Eye (tissue), 1 donor: ENCODE data around the gene ITPK1.

Experiments
- DNase-seq: peaks from one replicate; pipeline ENCODE4 v3.0.0-alpha.2; 2015

ITPK1 gene

DNA sequence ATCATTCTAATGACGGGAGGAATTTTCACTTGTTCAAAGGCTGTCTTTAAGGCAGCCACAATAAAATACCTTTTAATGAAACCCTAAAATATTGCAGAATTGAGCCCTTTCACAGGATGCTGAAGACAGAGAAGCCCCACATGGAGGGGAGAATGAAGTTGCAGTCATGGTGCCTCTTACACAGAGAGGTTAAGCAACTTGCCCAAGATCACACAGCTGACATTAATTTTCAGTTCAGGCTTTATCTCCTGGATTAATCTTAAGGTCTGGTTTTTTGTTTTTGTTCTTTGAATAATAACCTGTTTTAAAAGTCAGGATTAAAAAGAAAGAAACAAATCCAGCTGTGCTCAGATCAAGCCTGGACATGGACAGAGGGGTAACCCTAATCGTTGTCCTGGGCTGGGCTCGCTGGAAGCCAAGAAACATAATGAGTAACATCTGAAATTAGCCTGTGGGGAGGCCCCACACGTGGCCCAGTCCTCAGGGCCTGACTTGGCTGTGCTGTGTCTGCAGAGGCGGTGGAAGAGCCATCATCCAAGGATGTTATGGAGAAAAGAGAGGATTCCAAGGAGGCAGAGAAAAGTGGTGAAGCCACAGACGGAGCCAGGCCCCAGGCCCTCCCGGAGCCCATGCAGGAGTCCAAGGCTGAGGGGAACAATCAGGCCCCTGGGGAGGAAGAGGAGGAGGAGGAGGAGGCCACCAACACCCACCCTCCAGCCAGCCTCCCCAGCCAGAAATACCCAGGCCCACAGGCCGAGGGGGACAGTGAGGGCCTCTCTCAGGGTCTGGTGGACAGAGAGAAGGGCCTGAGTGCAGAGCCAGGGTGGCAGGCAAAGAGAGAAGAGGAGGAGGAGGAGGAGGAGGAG is 184.8 kb downstream of the ITPK1 start:
- no peak for DNase-seq

- no peak for DNase-seq
Observed at GRCh38 chr14:92929689-92930608, 185.8 kb downstream of the ITPK1 start.

GRCh38 chr14:92928961-92929688 is 186.6 kb downstream of the ITPK1 start:
- no peak for DNase-seq

DNA sequence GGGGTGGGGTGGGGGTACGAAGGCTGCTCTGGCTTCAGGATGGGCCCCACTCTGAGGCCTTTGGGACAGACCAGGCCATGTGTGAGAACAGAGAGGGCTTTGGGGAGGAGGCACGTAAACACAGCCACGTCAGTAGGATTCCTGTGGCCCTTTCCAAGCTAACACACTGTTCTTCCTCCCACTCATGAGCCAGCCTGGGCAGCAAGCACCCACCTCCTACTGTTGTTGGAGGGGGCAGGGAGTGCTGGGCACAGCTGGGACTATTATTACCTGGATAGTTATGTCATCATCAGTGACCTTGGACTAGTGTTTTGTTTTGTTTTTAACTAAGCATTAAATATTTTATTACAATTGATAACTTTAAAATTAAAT is 187.5 kb downstream of the ITPK1 start:
- no peak for DNase-seq

DNA sequence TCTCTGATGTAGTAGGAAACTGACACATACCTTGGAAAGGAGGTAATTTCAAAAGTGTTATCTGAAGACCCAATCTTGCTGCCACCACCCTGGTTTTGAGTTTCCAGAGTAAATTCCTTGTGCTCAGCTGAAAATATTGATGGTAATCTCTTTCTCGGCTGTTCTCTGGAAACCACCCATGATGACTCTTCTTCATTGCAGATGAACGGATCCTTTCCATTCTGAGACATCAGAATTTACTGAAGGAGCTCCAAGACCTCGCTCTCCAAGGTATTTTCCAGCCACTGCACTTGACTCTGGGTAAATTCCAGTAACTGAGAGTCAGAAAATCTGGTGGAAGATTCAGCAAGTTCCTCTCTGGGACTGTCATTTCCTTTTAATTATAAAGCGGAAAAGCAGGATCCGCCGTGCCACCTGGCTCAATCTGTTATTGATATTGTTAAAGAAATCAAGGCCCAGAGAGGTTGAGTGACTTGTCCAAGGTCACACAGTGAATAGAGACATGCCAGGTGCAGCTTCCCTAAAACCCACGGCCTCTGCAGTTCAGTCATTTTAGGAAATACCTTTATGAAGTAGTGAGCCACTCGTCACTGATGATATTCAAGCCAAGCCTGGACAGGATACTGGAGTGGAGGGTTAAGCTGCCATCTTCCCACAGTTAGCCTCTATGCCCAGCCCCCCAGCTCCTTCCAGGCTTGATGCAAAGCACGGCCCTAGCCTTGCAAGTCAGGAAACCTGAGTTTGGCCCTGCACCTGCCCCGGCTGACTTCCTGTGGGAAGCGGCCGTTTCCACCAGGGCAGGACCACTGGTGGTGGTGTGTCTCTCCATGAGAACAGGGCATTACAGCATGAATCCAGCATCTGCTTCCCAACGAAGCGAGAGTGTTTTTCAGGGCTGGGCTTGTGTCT is 188.1 kb downstream of the ITPK1 start:
- DNase-seq, result no peak

GRCh38 chr14:92926931-92927330 is 188.8 kb downstream of the ITPK1 start:
- no peak for DNase-seq

DNA sequence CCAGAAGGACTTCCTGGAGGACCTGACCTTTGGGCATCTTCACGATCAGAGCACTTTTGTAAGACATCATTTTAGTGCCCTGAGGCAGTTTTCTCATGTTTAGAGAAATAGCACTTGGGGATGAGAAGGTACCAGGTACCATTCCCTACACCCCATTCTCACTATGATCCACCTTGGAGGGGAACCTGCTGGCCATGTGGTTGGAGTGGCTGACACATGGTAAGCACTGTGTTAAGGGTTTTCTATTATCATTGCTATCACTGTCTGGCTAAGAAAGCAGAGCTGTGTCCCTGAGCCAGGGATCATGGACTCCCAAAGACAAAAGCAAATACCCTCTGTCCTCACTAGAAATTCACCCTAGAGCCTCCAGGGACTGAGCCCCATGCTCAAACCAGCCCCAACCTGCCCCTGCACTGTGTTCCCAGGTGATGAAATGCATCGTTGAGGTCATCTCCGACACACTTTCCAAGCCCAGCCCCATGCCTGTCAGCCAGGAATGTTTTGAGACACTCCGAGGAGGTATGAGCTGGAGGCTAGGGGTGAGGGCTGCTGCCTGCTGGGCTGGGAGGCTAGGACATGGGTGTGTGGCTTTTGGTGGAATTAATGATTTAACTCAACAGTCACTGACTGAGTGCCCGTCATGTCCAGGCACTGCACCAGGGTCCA is 189.4 kb downstream of the ITPK1 start:
- DNase-seq, result no peak

- no peak for DNase-seq
Observed at GRCh38 chr14:92925446-92925845, 190.3 kb downstream of the ITPK1 start.

DNA sequence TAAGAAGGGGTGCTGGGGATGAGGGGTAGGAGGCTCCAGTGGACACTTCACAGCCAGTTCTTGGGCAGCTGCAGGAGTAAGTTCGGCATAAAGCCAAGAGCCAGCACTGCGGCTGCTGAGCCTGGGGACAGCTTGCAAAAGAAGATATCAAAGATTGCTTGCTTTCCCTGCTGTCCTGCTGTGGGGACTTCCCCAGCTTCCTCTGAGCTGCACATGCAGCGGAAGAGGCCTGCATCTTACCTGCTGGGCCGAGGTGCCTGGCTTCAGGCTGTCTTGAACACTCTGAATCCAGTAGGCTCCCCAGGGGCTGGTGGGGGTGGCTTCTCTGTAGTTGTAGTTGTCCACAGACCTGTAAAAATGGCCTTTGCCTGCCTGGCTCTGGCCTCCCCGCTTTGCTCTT is 191.5 kb downstream of the ITPK1 start:
- DNase-seq, result no peak

- no peak for DNase-seq
Observed at GRCh38 chr14:92923744-92924103, 192.0 kb downstream of the ITPK1 start.

- peak; percentile 90 for DNase-seq
Observed at GRCh38 chr14:92922883-92923743, 192.6 kb downstream of the ITPK1 start, which contains the start of gene CHGA. TSS of gene CHGA (plus strand) at chr14:92923150. CDS start at chr14:92923360, 210 bp downstream.

GRCh38 chr14:92922155-92922735 is 193.5 kb downstream of the ITPK1 start:
- peak; percentile 21 for DNase-seq

DNA sequence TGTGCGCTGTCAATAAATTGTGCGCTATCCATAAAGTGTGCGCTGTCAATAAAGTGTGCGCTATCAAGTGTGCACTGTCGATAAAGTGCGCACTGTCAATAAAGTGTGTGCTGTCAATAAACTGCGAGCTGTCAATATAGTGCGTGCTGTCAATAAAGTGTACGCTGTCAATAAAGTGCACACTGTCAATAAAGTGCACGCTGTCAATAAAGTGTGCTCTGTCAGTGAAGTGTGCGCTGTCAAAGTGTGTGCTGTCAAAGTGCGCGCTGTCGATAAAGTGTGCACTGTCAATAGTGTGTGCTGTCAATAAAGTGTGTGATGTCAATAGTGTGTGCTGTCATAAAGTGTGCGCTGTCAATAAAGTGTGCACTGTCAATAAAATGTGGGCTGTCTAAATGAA is 195.7 kb downstream of the ITPK1 start:
- no peak for DNase-seq

- DNase-seq, result no peak
Observed at GRCh38 chr14:92917956-92918355, 197.8 kb downstream of the ITPK1 start.

- no peak for DNase-seq
Observed at GRCh38 chr14:92917041-92917940, 198.4 kb downstream of the ITPK1 start.

DNA sequence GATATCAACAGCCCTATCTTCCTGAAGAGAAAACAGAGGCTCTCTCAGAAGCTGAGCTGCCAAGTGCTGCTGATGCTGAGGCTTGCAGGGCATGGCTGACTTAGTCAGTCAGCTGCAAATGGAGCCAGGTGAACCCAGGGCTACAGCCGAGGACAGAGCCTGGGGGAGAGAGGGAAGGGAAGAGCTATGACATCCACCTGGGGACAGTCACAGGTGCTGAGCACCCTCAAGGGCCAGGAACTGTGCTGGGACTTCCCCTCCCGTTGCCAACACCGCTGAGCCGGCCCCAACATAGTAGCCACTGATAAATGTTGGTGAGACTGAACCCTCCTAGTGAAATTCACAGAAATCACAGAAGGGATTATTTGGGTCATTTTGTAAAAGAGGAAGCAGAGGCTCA is 199.5 kb downstream of the ITPK1 start:
- no peak for DNase-seq

- peak; percentile 66 for DNase-seq
Observed at GRCh38 chr14:92914087-92914656, 201.6 kb downstream of the ITPK1 start.

DNA sequence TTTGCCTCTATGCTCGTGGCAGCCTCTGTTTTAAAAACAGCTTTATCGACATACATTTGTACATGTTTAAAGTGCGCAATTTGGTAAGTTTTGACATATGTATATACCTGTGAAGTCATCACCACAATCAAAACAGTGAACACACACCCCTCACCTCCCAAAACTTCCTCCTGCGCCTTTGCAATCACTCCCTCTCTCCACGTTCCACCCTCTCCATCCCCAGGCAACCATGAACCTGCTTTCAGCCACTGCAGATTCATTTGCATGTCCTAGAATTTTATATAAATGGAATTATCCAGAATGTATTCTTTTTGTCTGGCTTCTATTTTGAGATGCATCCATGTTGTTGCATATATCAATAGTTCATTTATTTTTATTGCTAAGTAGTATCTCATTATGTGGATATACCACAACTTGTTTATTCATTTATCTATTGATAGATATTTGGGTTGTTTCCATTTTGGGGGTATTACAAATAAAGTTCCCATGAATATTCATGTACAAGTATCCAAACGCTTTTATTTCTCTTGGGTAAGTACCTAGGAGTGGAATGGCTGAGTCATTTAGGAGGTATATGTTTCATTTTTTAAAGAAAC is 208.3 kb downstream of the ITPK1 start:
- DNase-seq, result no peak
